Endothelial cell of umbilical vein (primary cell): ENCODE measurements around the gene KCNQ5. TPM values are rescaled to one million over a fixed set of nuclear protein-coding genes. Genes with fewer than 3 reads are reported as not detected.

Experiments
- BruUV-seq: library from RNA; stranded (reverse); fragments of 400-500 nt; replicated peaks from 2 replicates; lab custom pipeline; 2021; lab: Mats Ljungman, UMichigan
- CTCF ChIA-PET: fragments of 300-600, 350-600 bp; sonication (Branson Sonifier 250); formaldehyde crosslinking; loops from one replicate; lab custom pipeline; 2021; ENCODE audit warnings: antibody characterized with exemption, inconsistent platforms; lab: Charles Lee
- POLR2A ChIA-PET: fragments of 300-600, 350-600 bp; sonication (Branson Sonifier 250); formaldehyde crosslinking; loops from one replicate; lab custom pipeline; 2021; ENCODE audit warnings: antibody characterized with exemption, inconsistent platforms; lab: Charles Lee
- DNase-seq: peaks from one replicate; pipeline ENCODE4 v3.0.0-alpha.2; 2011; ENCODE audit warnings: low read depth, low spot score
- FAIRE-seq: peaks from 2 replicates; lab custom pipeline; 2011; peaks lifted over from hg19 to GRCh38; lab: Jason Lieb, UNC
- H2AFZ ChIP-seq: 2 replicates; pipeline ENCODE4 v1.6.0; 2012; ENCODE audit warnings: low read depth, low read length, control low read depth, inconsistent platforms
- H3K27ac ChIP-seq: 2 replicates; pipeline ENCODE4 v1.5.1; 2011; ENCODE audit warnings: low read depth, mild to moderate bottlenecking, control low read depth, low read length, moderate library complexity; ENCODE audit not compliant: insufficient read depth
- H3K27me3 ChIP-seq, 2 experiments: 2 replicates each; pipeline versions ENCODE4 v1.6.0 to v1.6.1; 2011; ENCODE audit warnings: low read length in 2 of 2, mixed read lengths in 1 of 2; ENCODE audit not compliant: control insufficient read depth in 2 of 2, insufficient read depth in 2 of 2
- H3K36me3 ChIP-seq, 2 experiments: 2 replicates in 1 of 2; 3 replicates in 1 of 2; pipeline ENCODE4 v1.5.1; 2011; ENCODE audit warnings: low read length in 2 of 2, mild to moderate bottlenecking in 1 of 2, moderate library complexity in 1 of 2; ENCODE audit not compliant: control insufficient read depth in 2 of 2, insufficient read depth in 2 of 2; ENCODE audit errors: extremely low read depth in 1 of 2
- H3K4me1 ChIP-seq: 3 replicates; pipeline ENCODE4 v1.5.1; 2011; ENCODE audit warnings: mild to moderate bottlenecking, low read length; ENCODE audit not compliant: control insufficient read depth, insufficient read depth; ENCODE audit errors: extremely low read depth
- H3K4me2 ChIP-seq: 2 replicates; pipeline ENCODE4 v1.6.1; 2011; ENCODE audit warnings: low read length, control low read depth, mixed read lengths; ENCODE audit not compliant: insufficient read depth
- H3K4me3 ChIP-seq, 3 experiments: fragments of 200-600 bp in 1 of 3; sonication (generic), shearing (Covaris generic) in 1 of 3; replicated peaks in 1 of 3; 2 replicates each; pipeline ENCODE4 v1.5.1; 2011 to 2016; ENCODE audit warnings: control low read depth in 3 of 3, low read length in 3 of 3, mild to moderate bottlenecking in 2 of 3, inconsistent platforms in 1 of 3, low read depth in 1 of 3, moderate library complexity in 1 of 3; ENCODE audit not compliant: insufficient read depth in 1 of 3
- H3K79me2 ChIP-seq: 2 replicates; pipeline ENCODE4 v1.6.0; 2012; ENCODE audit warnings: low read length, inconsistent platforms; ENCODE audit not compliant: control insufficient read depth, insufficient read depth
- H3K9ac ChIP-seq: replicated peaks from 2 replicates; pipeline ENCODE3; 2011; ENCODE audit warnings: low read length, control low read depth; ENCODE audit not compliant: insufficient read depth; ENCODE audit errors: extremely low read depth
- H3K9me1 ChIP-seq: replicated peaks from 3 replicates; pipeline ENCODE4 v1.6.0; 2011; ENCODE audit warnings: mild to moderate bottlenecking, low read length; ENCODE audit not compliant: control insufficient read depth, insufficient read depth; ENCODE audit errors: extremely low read depth
- H3K9me3 ChIP-seq: replicated peaks from 2 replicates; pipeline ENCODE4 v1.5.1; 2012; ENCODE audit warnings: low read length, inconsistent platforms; ENCODE audit not compliant: control insufficient read depth, insufficient read depth
- H4K20me1 ChIP-seq: replicated peaks from 2 replicates; pipeline ENCODE3; 2011; ENCODE audit warnings: mild to moderate bottlenecking, low read length; ENCODE audit not compliant: control insufficient read depth, insufficient read depth; ENCODE audit errors: extremely low read depth
- EZH2 ChIP-seq: IDR thresholded peaks from 2 replicates; pipeline ENCODE4 v1.6.1; 2012; ENCODE audit warnings: borderline replicate concordance, low read depth, mild to moderate bottlenecking, moderate library complexity, low read length, inconsistent platforms; ENCODE audit not compliant: severe bottlenecking
- FOS ChIP-seq: IDR thresholded peaks from 2 replicates; pipeline ENCODE4 v1.6.1; 2011; ENCODE audit warnings: mild to moderate bottlenecking, low read length, moderate library complexity, borderline replicate concordance; ENCODE audit not compliant: insufficient read depth
- GATA2 ChIP-seq: IDR thresholded peaks from 2 replicates; pipeline ENCODE4 v1.7.0; 2011; ENCODE audit warnings: low read depth, mild to moderate bottlenecking, moderate library complexity, mixed read lengths, low read length; ENCODE audit not compliant: insufficient read length, insufficient read depth
- JUN ChIP-seq: IDR thresholded peaks from 2 replicates; pipeline ENCODE4 v1.6.1; 2011; ENCODE audit warnings: borderline replicate concordance, low read depth; ENCODE audit not compliant: insufficient read length, insufficient read depth
- MYC ChIP-seq: IDR thresholded peaks from one replicate; pipeline ENCODE4 v1.6.1; 2011; ENCODE audit warnings: mild to moderate bottlenecking, low read depth, low read length
- POLR2A ChIP-seq: IDR thresholded peaks from 2 replicates; pipeline ENCODE4 v1.6.1; 2012; ENCODE audit warnings: low read depth, mild to moderate bottlenecking, control low read depth, low read length
- POLR2AphosphoS5 ChIP-seq: IDR thresholded peaks from 2 replicates; pipeline ENCODE4 v1.6.1; 2012; ENCODE audit warnings: low read depth, mild to moderate bottlenecking, control low read depth, low read length, moderate library complexity; ENCODE audit not compliant: insufficient read depth
- dilution Hi-C: fragments of 300-500 bp; cut with MboI; formaldehyde crosslinking; loops from one replicate; pipeline ENCODE4 v1.15.0; 2019; ENCODE audit warnings: low sequenced_read_pairs; ENCODE audit not compliant: extremely low pct_ligation_motif_present
- intact Hi-C: fragments of 100-400 bp; cut with micrococcal nuclease; formaldehyde crosslinking; loops from one replicate; pipeline ENCODE4 v1.10.0; 2022
- polyA plus RNA-seq, 4 experiments: library from polyadenylated mRNA; depleted of rRNA in 3 of 4; stranded (reverse) in 3 of 4; unstranded in 1 of 4; fragments of >200 nt; gene quantifications; 2 replicates each; pipeline versions ENCODE4 v1.2.1 to v1.2.3, GENCODE V29; 2011 to 2012; ENCODE audit warnings: missing spikeins in 1 of 4
- total RNA-seq: library from RNA; stranded (reverse); gene quantifications from 2 replicates; pipeline ENCODE4 v1.2.3, GENCODE V29; 2021
- TF ChIP-seq, protein P1 (sequence below): IDR thresholded peaks from 2 replicates; pipeline ENCODE4 v1.6.1; 2011; ENCODE audit not compliant: insufficient read depth, insufficient read length
- TF ChIP-seq, protein P2 (sequence below), 2 donors: IDR thresholded peaks; 1 replicate in 1 of 2; 2 replicates in 1 of 2; pipeline ENCODE4 v1.5.1; 2011; ENCODE audit warnings: low read length in 2 of 2, mild to moderate bottlenecking in 2 of 2, moderate library complexity in 2 of 2, control low read depth in 1 of 2, inconsistent platforms in 1 of 2, low read depth in 1 of 2; ENCODE audit not compliant: insufficient read depth in 1 of 2; ENCODE audit errors: extremely low read depth in 1 of 2

Gene KCNQ5
- total and polyA plus RNA-seq, 2 donors (not counting 3 experiments of a cell fraction or from before 2014, with no cell fraction given), result 0.22 TPM; not detected in 1

DNA sequence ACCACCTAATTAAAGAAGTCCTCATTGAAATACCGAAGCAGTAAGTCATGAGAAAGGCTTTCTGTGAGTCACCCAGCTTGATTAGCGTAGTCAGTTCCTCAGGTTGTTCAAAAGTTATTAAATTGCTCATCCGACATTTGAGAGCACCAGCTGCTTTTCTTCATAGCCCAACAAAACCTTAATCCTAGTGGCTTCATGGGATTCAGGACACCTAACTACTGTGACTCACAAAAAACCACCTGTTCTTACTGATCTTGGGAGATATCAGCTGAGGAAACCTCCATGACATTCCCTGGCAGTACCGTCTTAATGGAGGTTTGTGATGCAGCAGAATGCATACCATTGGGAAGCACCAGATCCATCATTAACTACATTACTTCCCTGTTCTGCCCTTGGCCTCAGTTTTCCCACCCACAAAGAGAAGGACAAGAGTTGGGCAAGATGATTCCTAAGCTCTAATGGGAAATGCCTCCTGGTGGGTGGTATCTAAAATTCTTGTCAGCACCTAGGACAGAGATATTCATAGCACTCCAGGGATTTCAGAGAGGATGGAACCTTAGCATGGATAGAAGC, 499.6 kb downstream of the KCNQ5 start:
- Histone ChIP-seq H2AFZ (no peak overlapping the region), H3K36me3 (no peaks in the 10 kb centered on the region), H3K9me3 (no peaks in the 10 kb centered on the region), H3K27ac (no peak overlapping the region), H3K4me1 (no peaks in the 10 kb centered on the region), H3K27me3 (no peaks in the 10 kb centered on the region), H4K20me1 (no peaks in the 10 kb centered on the region), H3K4me3 (no peak overlapping the region), H3K9me1 (no peaks in the 10 kb centered on the region), H3K9ac (no peak overlapping the region), H3K4me2 (no peak overlapping the region), H3K79me2 (no peaks in the 10 kb centered on the region)
- FAIRE-seq (no peak), DNase-seq (peak; percentile 6)
- POLR2A ChIA-PET, result no interaction called here
- CTCF ChIA-PET, result interaction anchor here (1.0 to 1.3 kb wide), 3 partner anchors 8 to 505 kb away, joined by 3 to 6 read pairs (median 4); no protein-coding TSS in a partner anchor
- dilution Hi-C loops, result loop anchor here (10.0 kb wide), 1 partner anchor 507 kb away; no protein-coding TSS in a partner anchor
- no TSS peak for BruUV-seq
- intact Hi-C loops, result no loop called here
- no peak for TF ChIP-seq GATA2
- TF ChIP-seq EZH2, result no peak
- TF ChIP-seq, protein P1, sequence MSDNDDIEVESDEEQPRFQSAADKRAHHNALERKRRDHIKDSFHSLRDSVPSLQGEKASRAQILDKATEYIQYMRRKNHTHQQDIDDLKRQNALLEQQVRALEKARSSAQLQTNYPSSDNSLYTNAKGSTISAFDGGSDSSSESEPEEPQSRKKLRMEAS, result no peak
- TF ChIP-seq POLR2AphosphoS5, result no peak
- no peak for TF ChIP-seq FOS
- TF ChIP-seq, protein P2, sequence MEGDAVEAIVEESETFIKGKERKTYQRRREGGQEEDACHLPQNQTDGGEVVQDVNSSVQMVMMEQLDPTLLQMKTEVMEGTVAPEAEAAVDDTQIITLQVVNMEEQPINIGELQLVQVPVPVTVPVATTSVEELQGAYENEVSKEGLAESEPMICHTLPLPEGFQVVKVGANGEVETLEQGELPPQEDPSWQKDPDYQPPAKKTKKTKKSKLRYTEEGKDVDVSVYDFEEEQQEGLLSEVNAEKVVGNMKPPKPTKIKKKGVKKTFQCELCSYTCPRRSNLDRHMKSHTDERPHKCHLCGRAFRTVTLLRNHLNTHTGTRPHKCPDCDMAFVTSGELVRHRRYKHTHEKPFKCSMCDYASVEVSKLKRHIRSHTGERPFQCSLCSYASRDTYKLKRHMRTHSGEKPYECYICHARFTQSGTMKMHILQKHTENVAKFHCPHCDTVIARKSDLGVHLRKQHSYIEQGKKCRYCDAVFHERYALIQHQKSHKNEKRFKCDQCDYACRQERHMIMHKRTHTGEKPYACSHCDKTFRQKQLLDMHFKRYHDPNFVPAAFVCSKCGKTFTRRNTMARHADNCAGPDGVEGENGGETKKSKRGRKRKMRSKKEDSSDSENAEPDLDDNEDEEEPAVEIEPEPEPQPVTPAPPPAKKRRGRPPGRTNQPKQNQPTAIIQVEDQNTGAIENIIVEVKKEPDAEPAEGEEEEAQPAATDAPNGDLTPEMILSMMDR (IDR thresholded peaks at IDR 0.05; ENCODE audit: extremely low read depth in 1 of 2, insufficient read depth in 1 of 2, low read depth in 1 of 2, low read length in 2 of 2), result no peak
- no peak for TF ChIP-seq JUN
- no peak for TF ChIP-seq MYC
- no peak for TF ChIP-seq POLR2A
